ENCODE results near the gene TCF3. TPM values are rescaled to one million over a fixed set of nuclear protein-coding genes. Genes with fewer than 3 reads are reported as not detected.
"Not testable (repeated sequence)": the region's sequence is repeated elsewhere in the genome, so short reads cannot be mapped to it uniquely, and the experiment has no call there.

The TCF3 gene
- total RNA-seq, 1 experiment from 2014 or later, result 208 TPM

GRCh38 chr19:1640893-1641448, 11.4 kb downstream of the TCF3 start:
- H3K9ac ChIP-seq (ENCODE audit: low read length); CTCF ChIA-PET; BruUV-seq (replicated peaks); POLR2A ChIA-PET; H3K27ac ChIP-seq (ENCODE audit: low read depth, low read length); RAD21 ChIA-PET (ENCODE audit: low non-redundant PET in 1 of 2, low total read pairs in 2 of 2, uncharacterized antibody in 2 of 2, unreplicated experiment in 2 of 2); H3K9me2 ChIP-seq (ENCODE audit: insufficient read depth); H2AFZ ChIP-seq (ENCODE audit: low read depth, low read length, poor library complexity, severe bottlenecking); DNase-seq (ENCODE audit: low read depth, low spot score); H3K4me3 ChIP-seq (replicated peaks in 1 of 2; ENCODE audit: low read depth in 1 of 2, low read length in 2 of 2); H3K4me2 ChIP-seq (ENCODE audit: low read length); intact Hi-C loops (cut with micrococcal nuclease); ATAC-seq; H4K20me1 ChIP-seq (ENCODE audit: insufficient read depth); H3K27me3 ChIP-seq (ENCODE audit: insufficient read depth, low read length); H3K9me3 ChIP-seq (ENCODE audit: control insufficient read depth in 1 of 2, insufficient read depth in 1 of 2, low read depth in 1 of 2, low read length in 2 of 2); H3K4me1 ChIP-seq (ENCODE audit: control insufficient read depth in 1 of 2, insufficient read depth in 2 of 2, low read length in 2 of 2): not testable (repeated sequence)
- H3K79me2 ChIP-seq (ENCODE audit: insufficient read depth, low read length), result peaks cover 88% of the 10 kb centered on the region
- H3K36me3 ChIP-seq (ENCODE audit: control insufficient read depth in 1 of 2, insufficient read depth in 2 of 2, low read length in 2 of 2), result peaks cover 29 to 46% of the 10 kb centered on the region in 2 experiments

GRCh38 chr19:1636325-1637236, 15.8 kb downstream of the TCF3 start:
- H2AFZ ChIP-seq (ENCODE audit: low read depth, low read length, poor library complexity, severe bottlenecking), result no peak overlapping the region
- TF ChIP-seq ZFX (IDR thresholded peaks at IDR 0.05), result no peak
- intact Hi-C loops (cut with micrococcal nuclease), result no loop called here
- no peaks in the 10 kb centered on the region for H3K9me3 ChIP-seq (ENCODE audit: control insufficient read depth in 1 of 2, insufficient read depth in 1 of 2, low read depth in 1 of 2, low read length in 2 of 2)
- no peaks in the 10 kb centered on the region for H3K9me2 ChIP-seq (ENCODE audit: insufficient read depth)
- H4K20me1 ChIP-seq (ENCODE audit: insufficient read depth), result no peaks in the 10 kb centered on the region
- ChIA-PET POLR2A (no interaction called here), CTCF (no interaction called here), RAD21 (ENCODE audit: low non-redundant PET in 1 of 2, low total read pairs in 2 of 2, uncharacterized antibody in 2 of 2, unreplicated experiment in 2 of 2) (no interaction called here)
- H3K4me3 ChIP-seq (replicated peaks in 1 of 2; ENCODE audit: low read depth in 1 of 2, low read length in 2 of 2), result no peak overlapping the region
- H3K79me2 ChIP-seq (ENCODE audit: insufficient read depth, low read length), result peaks cover 76% of the 10 kb centered on the region
- no peak for DNase-seq (ENCODE audit: low read depth, low spot score)
- no peak overlapping the region for H3K4me2 ChIP-seq (ENCODE audit: low read length)
- peaks cover 28 to 59% of the 10 kb centered on the region in 2 experiments for H3K36me3 ChIP-seq (ENCODE audit: control insufficient read depth in 1 of 2, insufficient read depth in 2 of 2, low read length in 2 of 2)
- H3K9ac ChIP-seq (ENCODE audit: low read length), result no peak overlapping the region
- no TSS peak for BruUV-seq (replicated peaks)
- no peaks in the 10 kb centered on the region for H3K27me3 ChIP-seq (ENCODE audit: insufficient read depth, low read length)
- H3K27ac ChIP-seq (ENCODE audit: low read depth, low read length), result no peak overlapping the region
- peaks cover 0 to 9% of the 10 kb centered on the region in 2 experiments; a peak in 2 of 4 replicates for H3K4me1 ChIP-seq (ENCODE audit: control insufficient read depth in 1 of 2, insufficient read depth in 2 of 2, low read length in 2 of 2)
- ATAC-seq, result no peak

Measured in HCT116 (cell line).